Stimulated activated CD4-positive, alpha-beta T cell treated with anti-CD3 and anti-CD28 coated beads, Interleukin-4, amount 100 ng/mL, for 4 hours (primary cell): ENCODE data around the gene MKLN1.
"Not testable (repeated sequence)": the region's sequence is repeated elsewhere in the genome, so short reads cannot be mapped to it uniquely, and the experiment has no call there.

Experiments used
- DNase-seq, 2 experiments: peaks; one replicate each; pipeline ENCODE4 v3.0.0-alpha.2; 2020

The MKLN1 gene

GRCh38 chr7:131503639-131504038 lies 176.0 kb downstream of the MKLN1 start:
- DNase-seq, result no peak

DNA sequence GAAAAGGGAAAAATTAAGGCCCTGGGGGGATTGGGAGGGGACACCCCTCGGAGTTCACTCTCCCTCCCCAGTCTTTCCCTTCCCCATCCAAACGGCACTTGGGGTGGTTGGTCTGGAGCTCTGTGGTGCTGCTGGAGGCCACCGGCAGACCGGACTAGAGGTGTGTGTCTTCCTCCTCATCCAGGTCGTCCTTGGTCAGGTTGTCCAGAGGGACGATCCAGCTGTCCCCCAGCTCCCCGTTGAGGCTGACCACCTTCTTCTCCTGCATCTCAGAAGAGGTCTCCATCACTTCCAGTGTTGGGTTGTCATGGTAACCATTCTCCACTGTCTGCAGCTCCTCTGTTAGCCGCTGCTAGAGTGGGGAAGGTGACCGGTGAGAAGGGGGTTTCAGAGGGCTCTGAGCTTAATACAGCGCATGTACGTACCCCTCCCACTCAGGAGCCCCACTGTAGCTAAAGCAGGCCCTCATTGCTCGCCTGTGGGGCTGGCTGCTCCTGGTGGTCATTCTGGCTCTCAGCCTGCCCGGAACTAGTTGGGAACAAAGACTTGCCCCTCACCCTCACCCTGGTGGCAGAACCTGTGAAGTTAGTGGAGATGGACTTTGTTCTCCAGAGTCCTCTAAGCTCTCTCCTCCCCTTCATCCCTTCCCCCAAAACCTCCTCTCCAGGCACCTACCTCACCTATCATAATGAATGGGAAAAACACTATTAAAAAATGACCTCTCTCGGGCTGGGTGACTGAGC lies 176.7 kb downstream of the MKLN1 start:
- DNase-seq, result no peak

DNA sequence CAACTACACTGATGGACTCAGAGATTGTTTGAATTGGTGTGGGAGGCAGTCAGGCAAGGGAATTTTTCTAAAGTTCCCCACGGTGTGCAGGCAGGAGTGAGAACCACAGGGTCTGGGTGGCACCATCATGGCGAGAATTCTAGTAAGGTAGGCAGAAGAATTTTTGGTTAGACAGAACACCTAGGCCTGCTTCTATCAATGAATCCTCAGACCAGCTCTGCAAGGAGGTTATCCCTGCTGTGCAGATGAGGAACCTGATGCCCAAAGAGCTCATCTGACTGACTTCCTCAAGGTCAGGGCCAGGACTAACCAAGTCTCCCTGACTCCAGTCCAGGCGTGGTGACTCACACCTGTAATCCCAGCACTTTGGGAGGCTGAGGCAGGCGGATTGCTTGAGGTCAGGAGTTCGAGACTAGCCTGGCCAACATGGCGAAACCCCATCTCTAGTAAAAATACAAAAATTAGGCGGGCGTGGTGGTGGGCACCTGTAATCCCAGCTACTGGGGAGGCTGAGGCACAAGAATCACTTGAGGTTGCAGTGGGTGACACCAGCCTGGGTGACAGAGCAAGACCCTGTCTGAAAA lies 177.5 kb downstream of the MKLN1 start:
- DNase-seq, result not testable (repeated sequence)

DNA sequence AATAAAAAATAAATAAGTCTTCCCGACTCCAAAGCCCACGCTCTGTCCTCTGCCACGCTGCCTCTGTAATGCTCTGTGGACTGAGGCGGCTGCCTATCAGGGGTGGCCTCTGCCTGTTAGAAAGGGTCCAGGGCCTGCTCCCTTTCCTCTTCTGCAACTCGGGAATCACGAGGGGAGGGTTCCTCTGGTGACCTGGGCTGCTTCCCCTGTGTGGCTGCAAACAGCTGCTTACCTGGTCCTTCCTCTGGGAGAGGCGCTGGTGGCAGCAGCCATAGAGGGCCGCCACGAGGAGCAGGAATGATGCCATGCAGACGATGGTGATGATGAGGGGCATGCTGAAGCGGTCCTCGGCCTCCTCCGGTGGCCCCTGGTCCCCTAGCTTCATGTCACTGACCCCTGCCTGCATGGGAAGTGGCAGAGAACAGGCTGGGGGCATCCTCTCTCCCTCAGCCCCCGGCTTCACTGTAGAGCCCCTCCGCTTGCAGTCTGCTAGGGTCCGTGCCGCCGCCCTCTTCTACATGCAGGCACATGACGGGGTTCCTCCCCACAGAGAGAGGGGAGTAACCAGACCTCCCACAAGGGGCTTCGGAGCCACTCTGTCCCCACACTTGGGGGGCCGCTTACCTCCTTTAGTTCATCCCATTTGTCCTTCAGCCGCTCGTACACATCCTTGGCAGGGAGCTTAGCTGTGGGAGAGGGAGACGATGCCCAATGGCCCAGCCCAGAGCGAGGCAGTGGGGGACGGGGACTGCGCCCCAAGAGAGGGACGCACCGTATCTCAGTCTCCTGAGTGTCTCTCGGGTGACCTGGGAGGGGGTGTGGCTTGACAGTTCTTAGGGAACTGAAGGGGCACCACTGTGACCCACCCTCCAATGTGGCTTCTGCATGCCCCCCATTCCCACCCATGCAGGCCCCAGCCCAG lies 178.2 kb downstream of the MKLN1 start:
- DNase-seq, result no peak

DNA sequence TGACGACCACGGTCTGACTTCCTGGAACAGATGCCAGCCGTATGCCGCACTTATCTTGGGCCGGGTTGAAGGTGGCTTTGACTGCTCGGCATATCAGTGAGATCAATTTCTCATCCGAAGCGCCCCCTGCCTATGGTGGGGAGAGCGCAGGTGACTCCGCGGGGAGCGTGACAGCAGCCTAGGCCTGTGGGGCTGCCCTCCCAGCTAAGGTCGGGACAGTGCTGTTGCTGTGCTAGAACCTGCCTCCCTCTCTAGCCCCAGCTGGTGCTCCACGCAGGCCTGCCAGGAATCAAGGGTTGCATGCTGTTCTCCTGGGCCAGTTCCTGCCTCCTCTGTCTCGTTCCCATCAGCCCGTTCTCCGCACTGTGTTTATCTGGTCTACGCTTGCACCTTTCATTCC lies 178.9 kb downstream of the MKLN1 start:
- no peak for DNase-seq

DNA sequence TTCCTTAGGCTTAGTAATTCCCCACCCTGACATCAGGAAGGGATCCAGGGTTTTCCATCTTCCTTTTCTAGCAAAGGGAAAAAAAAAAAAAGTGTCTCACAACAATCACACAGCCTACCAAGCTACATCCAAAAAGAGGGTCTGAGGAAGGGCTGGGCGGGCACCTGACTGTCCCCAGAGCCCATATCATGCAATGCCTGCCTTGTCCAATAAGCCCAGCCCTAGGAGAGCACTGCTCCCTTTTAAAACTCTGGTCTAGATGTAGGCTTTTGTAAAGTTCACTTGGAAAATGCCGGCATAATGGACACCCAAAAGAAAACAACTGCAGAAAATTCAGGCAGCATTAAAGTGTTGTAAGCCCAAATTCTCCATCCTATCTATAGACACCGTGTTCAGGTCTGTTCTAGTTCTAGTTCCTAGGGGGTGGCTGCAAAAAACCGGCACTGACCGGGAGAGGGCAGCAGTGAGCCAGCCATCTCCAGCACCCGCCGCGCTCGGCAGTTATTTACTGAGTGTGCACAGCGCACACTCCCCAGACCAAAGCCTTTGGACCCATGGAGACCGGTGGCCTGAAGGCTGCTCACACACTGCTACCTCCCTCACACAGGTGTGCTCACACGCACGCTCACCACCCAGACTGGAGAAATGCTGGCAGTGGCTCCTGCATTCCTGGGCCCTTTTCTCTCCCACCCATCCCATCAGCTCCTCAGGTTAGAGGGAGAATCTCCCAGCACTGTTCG lies 180.1 kb downstream of the MKLN1 start:
- peak; percentile 67 to 82 for DNase-seq

DNA sequence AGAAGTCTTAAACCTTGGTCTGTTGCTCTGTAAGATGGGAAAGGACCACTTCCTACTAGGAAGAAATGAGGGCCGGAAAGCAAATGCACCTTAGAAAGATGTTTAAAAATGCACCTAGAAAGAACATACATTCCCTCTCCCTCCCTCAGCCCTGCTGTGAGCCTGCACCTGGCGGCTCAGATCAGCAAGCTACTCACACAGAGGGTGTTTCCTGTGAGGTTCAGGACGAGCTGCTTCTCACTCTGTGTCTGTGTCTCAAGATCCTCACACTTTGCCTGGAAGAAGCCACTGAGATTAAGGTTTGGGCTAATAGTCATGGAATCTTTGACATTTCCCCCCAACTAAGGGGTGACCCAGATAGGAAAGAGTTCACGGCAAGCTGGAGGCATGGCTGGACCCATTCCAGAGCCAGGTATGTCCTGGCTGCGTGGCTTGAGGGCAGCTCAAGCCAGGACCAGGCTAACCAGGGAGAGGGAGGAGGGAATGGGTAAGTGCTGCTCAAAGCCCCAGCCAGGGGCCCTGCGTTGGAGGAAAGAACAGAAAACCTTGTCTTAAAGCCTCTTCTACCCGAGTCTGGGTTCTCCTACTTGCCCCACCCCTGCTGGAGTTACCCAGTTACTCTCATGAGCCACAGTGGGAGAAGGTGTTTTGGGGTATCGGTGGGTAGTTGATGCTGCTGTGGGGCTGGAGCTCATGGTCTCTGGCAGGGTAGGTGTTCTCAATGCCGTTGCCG lies 181.2 kb downstream of the MKLN1 start:
- DNase-seq, result no peak

DNA sequence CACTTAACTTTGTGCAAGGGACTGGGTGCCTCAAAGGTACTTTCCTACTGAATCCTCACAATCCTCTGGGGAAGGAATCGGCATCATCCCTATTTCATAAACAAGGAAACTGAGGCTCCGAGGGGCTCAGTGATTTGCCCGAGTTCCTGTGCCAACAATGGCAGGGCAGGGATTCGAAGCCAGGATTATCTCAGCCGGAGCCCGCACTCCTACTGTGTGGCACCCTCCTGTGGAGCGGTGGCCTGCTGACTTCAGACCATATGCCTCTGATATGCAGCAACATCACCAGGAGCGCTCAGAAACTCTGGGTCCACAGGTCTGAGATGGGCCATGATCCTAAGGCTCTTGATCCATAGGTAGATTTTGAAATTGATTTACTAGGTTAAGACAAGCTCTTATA lies 182.1 kb downstream of the MKLN1 start:
- no peak for DNase-seq

- DNase-seq, result no peak
These were observed 183.4 kb downstream of the MKLN1 start for GRCh38 chr7:131511071-131511470.

DNA sequence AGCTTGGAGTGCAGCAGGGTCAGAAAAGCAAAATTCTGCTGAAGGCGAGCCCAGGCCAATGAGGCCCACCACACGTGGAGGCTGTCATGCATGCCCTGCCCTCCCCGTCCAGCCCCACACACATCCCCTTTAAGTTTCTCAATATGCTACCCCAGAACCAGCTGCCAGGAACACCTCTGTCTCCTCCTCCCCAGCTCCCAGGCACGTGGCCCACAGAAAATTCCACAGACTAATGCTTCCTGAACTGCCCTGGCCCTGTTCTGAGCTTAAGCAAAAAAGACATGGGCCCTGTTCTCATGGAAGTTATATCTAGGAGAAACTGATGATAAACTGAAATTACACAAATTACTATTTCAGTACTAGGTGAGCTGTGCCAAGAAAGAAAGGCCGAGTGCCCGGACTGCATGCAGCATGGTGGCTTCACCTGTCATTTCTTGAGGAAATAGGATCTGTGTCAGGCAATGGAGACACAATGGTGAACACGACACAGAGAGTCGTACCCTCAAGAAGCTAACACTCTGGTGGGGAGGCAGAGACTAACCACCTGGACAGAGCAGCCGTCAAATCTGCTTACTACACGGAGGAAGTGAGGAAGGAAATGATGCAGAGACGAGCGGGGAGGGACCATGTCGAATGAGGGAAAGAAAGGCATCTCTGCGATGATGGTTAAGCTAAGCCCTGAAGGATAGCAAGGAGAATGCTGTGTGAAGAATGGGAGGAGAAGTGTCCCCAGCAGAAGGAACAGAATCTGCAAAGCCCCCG lies 184.3 kb downstream of the MKLN1 start:
- DNase-seq, result no peak

- DNase-seq, result peak; percentile 69 to 78
These were observed 185.8 kb downstream of the MKLN1 start for GRCh38 chr7:131513245-131514061.

GRCh38 chr7:131515471-131515870 lies 187.8 kb downstream of the MKLN1 start:
- DNase-seq, result not testable (repeated sequence)

DNA sequence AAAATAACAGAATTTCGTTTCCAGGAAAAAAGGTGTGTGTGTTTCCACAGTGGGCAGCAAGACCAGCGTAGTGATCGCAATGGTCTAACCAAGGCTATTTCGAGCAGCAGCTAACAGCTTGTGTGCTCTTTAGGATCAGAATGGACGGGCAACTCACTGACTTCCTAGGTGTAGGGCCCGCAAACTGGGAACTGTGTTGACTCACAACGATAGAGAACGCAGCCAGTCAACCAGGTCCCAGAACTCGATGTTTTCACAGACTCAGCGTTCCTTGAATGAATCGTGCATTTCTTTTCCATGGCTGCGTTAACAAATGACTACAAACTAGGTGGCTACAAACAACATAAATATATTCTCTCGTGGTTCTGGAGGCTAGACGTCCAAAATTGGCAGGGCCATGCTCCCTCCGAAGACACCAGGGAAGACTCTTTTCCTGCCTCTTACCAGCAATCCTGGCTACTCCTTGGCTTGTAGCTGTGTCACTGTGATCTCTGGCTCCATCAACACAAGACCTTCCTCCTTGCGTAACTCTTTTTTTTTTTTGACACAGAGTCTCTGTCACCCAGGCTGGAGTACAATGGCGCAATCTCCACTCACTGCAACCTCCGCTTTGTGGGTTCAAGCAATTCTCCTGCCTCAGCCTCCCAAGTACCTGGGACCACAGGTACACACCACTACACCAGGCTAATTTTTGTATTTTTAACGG lies 189.7 kb downstream of the MKLN1 start:
- DNase-seq, result no peak

DNA sequence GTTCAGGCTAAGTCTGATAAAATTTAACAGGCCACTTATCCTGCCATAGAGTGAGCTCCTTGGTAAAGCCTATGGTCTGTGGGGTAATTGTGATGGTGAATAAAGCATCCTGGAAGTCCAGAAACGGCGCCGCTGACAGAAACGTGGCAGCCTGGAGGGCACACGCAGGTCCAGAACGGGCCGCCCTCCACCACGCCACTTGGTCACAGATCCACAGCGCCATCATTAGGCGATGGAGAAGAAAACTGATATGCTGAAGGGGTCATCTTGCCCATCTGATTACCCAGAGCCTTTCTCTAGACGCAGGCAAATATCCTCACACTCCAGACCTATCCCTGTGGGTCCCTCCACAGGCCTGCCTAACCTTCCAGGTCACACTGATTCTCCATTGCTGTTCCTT lies 190.9 kb downstream of the MKLN1 start:
- DNase-seq, result no peak

DNA sequence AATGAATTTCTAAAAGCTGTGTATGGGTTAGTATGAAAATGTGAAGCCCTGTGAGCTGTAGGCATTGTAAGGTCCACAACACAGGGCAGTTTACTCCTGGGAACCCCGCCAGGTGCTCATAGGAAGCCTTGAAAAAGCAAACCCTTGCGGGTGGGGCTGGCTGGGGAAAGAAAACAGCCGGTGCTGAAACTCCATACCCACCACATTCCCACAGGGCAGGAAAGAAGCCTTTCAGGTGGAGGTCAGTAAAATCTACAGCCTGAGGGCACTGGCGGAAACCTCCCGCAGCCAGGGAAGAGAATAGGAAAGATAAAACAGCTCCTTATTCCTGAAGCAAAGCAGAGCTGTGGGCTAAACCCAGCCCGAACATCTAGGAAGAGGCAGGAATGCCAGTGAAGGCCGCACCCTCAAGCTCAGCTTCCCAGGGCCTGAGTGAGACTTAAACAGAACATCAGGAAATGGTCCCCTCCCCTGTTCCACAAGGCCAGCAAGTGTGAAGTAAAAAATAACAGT lies 194.0 kb downstream of the MKLN1 start:
- no peak for DNase-seq

- no peak for DNase-seq
These were observed 194.8 kb downstream of the MKLN1 start for GRCh38 chr7:131522325-131522930.

DNA sequence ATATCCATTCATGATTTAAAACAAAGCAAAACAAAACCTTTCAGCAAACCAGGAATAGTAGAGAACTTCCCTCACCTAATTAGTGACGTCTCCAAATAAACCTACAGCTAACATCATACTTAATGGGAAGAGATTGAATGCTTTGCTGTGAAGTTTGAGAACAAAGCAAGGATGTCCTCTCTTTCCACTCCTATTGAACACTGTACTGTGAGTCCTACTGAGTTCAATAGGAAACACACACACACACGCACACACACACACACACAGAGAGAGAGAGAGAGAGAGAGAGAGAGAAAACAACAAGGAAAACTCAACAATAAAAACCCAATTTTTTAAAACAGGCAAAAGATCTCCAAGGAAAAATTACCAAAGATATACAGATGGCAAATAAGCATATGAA lies 196.4 kb downstream of the MKLN1 start:
- no peak for DNase-seq

- DNase-seq, result no peak
These were observed 197.0 kb downstream of the MKLN1 start for GRCh38 chr7:131524703-131525102.

DNA sequence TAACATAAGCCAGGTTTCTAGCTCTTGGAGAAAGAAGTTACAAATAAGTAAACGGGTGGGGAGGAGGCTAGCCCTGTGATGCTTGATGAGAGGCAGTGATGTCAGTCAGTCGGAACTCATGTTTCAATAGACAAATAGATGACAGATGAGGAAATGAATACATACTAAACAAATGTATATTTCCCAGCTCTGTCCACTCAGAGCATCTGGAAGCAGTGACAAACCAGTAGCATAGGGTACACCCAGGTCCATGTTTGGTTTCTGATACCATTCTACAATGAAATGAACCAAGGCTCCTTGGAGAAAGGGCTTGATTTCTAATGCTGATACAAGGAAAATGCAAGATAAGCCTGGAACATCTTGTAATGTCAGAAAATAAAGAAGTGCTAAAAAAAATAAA lies 198.1 kb downstream of the MKLN1 start:
- no peak for DNase-seq
